Measurements from ENCODE around the gene ETNK2. TPM values are rescaled to one million over a fixed set of nuclear protein-coding genes. Genes with fewer than 3 reads are reported as not detected.
A peak's percentile ranks its signal among the peaks of the same experiment; 100 is the strongest.
"Not testable (repeated sequence)": the region's sequence is repeated elsewhere in the genome, so short reads cannot be mapped to it uniquely, and the experiment has no call there.

The ETNK2 gene
- total and polyA plus RNA-seq, 7 donors: 0.46 to 10.5 (median 6.6) TPM

GRCh38 chr1:204091787-204092312 lies 60.0 kb downstream of the ETNK2 start:
- TF ChIP-seq POLR2AphosphoS5 (IDR thresholded peaks at IDR 0.05): no peak
- TF ChIP-seq EP300 (IDR thresholded peaks at IDR 0.05): no peak
- TF ChIP-seq POLR2A (IDR thresholded peaks at IDR 0.05): no peak
- no peak for TF ChIP-seq CTCF (IDR thresholded peaks at IDR 0.05)
- H3K36me3 ChIP-seq: no peaks in the 10 kb centered on the region
- intact Hi-C loops (cut with DNase I): no loop called here
- no peaks in the 10 kb centered on the region for H3K9me3 ChIP-seq
- H3K4me1 ChIP-seq: peaks cover 0 to 88% (median 85%) of the 10 kb centered on the region in 4 donors
- WGBS, 2 donors: 84 to 92% methylated on average over 5 of the region's 5 CpGs
- no peak for DNase-seq
- no peak overlapping the region for H3K4me3 ChIP-seq
- H3K27me3 ChIP-seq: no peaks in the 10 kb centered on the region
- H3K27ac ChIP-seq: peak overlapping the region in 3 of 4 donors; percentile 13 to 98 (median 95)

GRCh38 chr1:204091066-204091465 lies 60.8 kb downstream of the ETNK2 start:
- Histone ChIP-seq H3K9me3 (no peaks in the 10 kb centered on the region), H3K36me3 (no peaks in the 10 kb centered on the region), H3K27me3 (no peaks in the 10 kb centered on the region), H3K27ac (peak overlapping the region; percentile 47 to 98 (median 96)), H3K4me1 (peaks cover 0 to 96% (median 93%) of the 10 kb centered on the region in 4 donors), H3K4me3 (no peak overlapping the region)
- intact Hi-C loops (cut with DNase I): no loop called here
- TF ChIP-seq POLR2A (IDR thresholded peaks at IDR 0.05) (no peak), CTCF (IDR thresholded peaks at IDR 0.05) (no peak), POLR2AphosphoS5 (IDR thresholded peaks at IDR 0.05) (no peak), EP300 (IDR thresholded peaks at IDR 0.05) (no peak)
- DNase-seq: no peak
- WGBS, 2 donors: 79 to 84% methylated on average over 7 of the region's 7 CpGs

- H3K4me3 ChIP-seq; intact Hi-C loops (cut with DNase I); DNase-seq; H3K36me3 ChIP-seq; H3K27me3 ChIP-seq; H3K9me3 ChIP-seq: not testable (repeated sequence)
- H3K27ac ChIP-seq: peak overlapping the region; percentile 81 to 98 (median 96)
- 94 to 96% methylated on average over 3 of the region's 3 CpGs for WGBS, 2 donors
- H3K4me1 ChIP-seq: peaks cover 0 to 98% (median 94%) of the 10 kb centered on the region in 4 donors
Measured at GRCh38 chr1:204090132-204090531, 61.7 kb downstream of the ETNK2 start.

GRCh38 chr1:204089044-204089751 lies 62.6 kb downstream of the ETNK2 start:
- TF ChIP-seq POLR2A (IDR thresholded peaks at IDR 0.05) (no peak), CTCF (IDR thresholded peaks at IDR 0.05) (no peak), POLR2AphosphoS5 (IDR thresholded peaks at IDR 0.05) (peak in 3 of 4 donors; percentile 86 to 92 (median 89)), EP300 (IDR thresholded peaks at IDR 0.05) (peak; percentile 85 to 96 (median 89))

GRCh38 chr1:204088596-204088995 lies 63.2 kb downstream of the ETNK2 start:
- H3K4me1 ChIP-seq: peaks cover 0 to 98% (median 94%) of the 10 kb centered on the region in 4 donors
- 64 to 74% methylated on average over 8 of the region's 8 CpGs for WGBS, 2 donors
- H3K9me3 ChIP-seq: no peaks in the 10 kb centered on the region
- peak overlapping the region; percentile 8 to 36 (median 30) for H3K4me3 ChIP-seq
- H3K36me3 ChIP-seq: no peaks in the 10 kb centered on the region
- intact Hi-C loops (cut with DNase I): loop anchor here (2.0 to 10.0 kb wide), 2 partner anchors 14 to 294 kb away; partner anchors contain the start of genes ZBED6 and ZC3H11A
- TF ChIP-seq POLR2AphosphoS5 (IDR thresholded peaks at IDR 0.05) (no peak), POLR2A (IDR thresholded peaks at IDR 0.05) (no peak), CTCF (IDR thresholded peaks at IDR 0.05) (no peak), EP300 (IDR thresholded peaks at IDR 0.05) (no peak)
- no peaks in the 10 kb centered on the region for H3K27me3 ChIP-seq
- peak overlapping the region; percentile 81 to 98 (median 96) for H3K27ac ChIP-seq
- no peak for DNase-seq

More at GRCh38 chr1:204089044-204089751, 62.6 kb downstream of the ETNK2 start:
- DNase-seq: peak; percentile 97
- Histone ChIP-seq H3K27ac (peak overlapping the region; percentile 81 to 98 (median 96)), H3K36me3 (no peaks in the 10 kb centered on the region), H3K4me3 (peak overlapping the region in 3 of 4 donors; percentile 27 to 36 (median 33)), H3K27me3 (no peaks in the 10 kb centered on the region), H3K4me1 (peaks cover 0 to 98% (median 94%) of the 10 kb centered on the region in 4 donors), H3K9me3 (no peaks in the 10 kb centered on the region)
- intact Hi-C loops (cut with DNase I): loop anchor here (1.0 to 10.0 kb wide), 3 partner anchors 14 to 294 kb away; partner anchors contain the start of genes ZBED6 and ZC3H11A
- WGBS, 2 donors: 48 to 67% methylated on average over 15 of the region's 15 CpGs

Measured in sigmoid colon (tissue), 7 donors.